Rectal smooth muscle tissue (tissue), 1 donor: ENCODE data around the gene TYROBP.

ENCODE experiments used
- H3K27ac ChIP-seq: one replicate; pipeline ENCODE4 v1.7.0; 2013; ENCODE audit warnings: low read depth, low read length, inconsistent platforms
- H3K27me3 ChIP-seq: one replicate; pipeline ENCODE4 v1.7.0; 2013; ENCODE audit warnings: low read length; ENCODE audit not compliant: control insufficient read depth, insufficient read depth
- H3K36me3 ChIP-seq: one replicate; pipeline ENCODE4 v1.7.0; 2013; ENCODE audit warnings: low read length; ENCODE audit not compliant: control insufficient read depth, insufficient read depth
- H3K4me1 ChIP-seq: one replicate; pipeline ENCODE4 v1.7.0; 2013; ENCODE audit warnings: low read length; ENCODE audit not compliant: control insufficient read depth, insufficient read depth
- H3K4me3 ChIP-seq: one replicate; pipeline ENCODE4 v1.7.0; 2013; ENCODE audit warnings: low read length
- H3K9ac ChIP-seq: one replicate; pipeline ENCODE4 v1.7.0; 2013; ENCODE audit warnings: low read length

TYROBP gene

GRCh38 chr19:35939307-35940077 lies 31.4 kb upstream of the TYROBP start:
- no peak overlapping the region for H3K9ac ChIP-seq
- no peak overlapping the region for H3K4me3 ChIP-seq
- no peaks in the 10 kb centered on the region for H3K4me1 ChIP-seq
- H3K27ac ChIP-seq, result no peak overlapping the region
- peaks cover 6% of the 10 kb centered on the region for H3K36me3 ChIP-seq
- no peaks in the 10 kb centered on the region for H3K27me3 ChIP-seq

GRCh38 chr19:35938282-35939224 lies 30.5 kb upstream of the TYROBP start:
- H3K4me1 ChIP-seq, result no peaks in the 10 kb centered on the region
- no peak overlapping the region for H3K27ac ChIP-seq
- no peaks in the 10 kb centered on the region for H3K27me3 ChIP-seq
- no peak overlapping the region for H3K9ac ChIP-seq
- peaks cover 6% of the 10 kb centered on the region for H3K36me3 ChIP-seq
- H3K4me3 ChIP-seq, result peak overlapping the region; percentile 65

DNA sequence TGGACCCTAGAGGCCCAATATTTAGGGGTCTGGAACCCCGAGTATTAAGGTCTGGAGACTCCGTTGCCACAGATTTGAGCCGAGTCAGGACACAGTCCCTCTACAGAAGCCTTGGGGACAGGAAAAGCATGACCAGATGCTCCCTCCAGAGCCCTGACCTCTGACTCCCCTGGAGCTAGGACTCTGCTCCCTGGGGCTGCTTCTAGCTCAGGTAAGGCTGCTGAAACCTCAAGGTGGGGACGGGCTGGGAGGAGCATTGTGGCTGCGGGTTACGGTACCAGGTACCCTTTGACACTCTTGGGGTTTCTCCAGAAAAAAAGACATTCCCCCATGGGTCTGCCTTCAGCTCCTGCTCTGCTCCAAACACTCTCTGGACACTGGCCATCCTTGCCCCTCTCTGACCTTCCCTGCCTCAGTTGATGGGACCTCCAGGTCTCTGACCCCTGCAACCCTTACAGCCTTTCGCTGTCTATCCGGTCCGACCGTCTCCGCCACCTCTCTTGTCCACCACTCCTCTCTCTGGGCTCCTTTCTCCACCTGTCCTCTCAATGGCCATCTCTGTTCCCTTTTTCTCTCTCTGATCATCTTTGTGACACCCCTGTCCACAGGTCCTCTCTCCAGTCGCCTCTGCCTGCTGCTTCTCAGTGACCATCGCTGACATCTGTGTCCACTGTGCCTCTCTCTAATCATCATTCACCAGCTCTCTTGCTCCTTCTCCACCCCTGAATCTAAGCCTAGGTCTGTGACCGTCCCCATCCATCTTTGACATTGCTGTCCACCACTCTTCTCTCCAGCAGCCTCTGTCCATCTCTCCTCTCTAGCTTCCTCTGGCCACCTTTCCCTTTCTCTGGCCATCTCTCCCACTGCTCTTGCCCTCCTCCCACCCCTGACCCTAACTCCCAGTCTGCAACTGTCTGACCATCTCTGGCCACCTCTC lies 29.5 kb upstream of the TYROBP start:
- Histone ChIP-seq H3K4me1 (no peaks in the 10 kb centered on the region), H3K27ac (no peak overlapping the region), H3K4me3 (peak overlapping the region; percentile 65)

DNA sequence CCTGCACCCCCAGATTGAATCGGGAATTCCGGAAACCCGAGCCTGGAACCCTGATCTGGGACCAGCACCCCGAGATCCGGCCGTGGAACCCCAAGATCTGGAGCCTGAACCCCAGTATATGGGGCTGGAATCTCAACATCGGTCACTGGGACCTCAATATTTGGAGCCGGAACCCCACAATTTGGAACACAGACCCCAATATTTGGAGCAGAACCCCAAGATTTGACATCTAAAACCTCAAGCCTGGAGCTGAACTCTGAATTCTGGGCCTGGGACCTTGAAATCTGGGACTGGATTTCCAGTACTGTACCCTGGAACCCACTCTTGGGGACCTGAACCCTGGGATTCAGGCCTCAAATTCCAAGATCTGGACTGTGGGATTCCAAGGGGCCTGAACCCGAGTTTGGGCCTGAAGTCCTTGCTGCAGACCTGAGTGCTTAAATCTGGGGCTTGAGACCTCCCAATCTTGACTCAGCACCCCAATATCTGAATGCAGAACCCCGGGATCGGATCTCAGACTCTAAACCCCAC lies 28.7 kb upstream of the TYROBP start:
- H3K4me1 ChIP-seq, result no peaks in the 10 kb centered on the region

More for the DNA sequence above, 29.5 kb upstream of the TYROBP start:
- Histone ChIP-seq H3K27me3 (no peaks in the 10 kb centered on the region), H3K9ac (no peak overlapping the region), H3K36me3 (peaks cover 6% of the 10 kb centered on the region)

DNA sequence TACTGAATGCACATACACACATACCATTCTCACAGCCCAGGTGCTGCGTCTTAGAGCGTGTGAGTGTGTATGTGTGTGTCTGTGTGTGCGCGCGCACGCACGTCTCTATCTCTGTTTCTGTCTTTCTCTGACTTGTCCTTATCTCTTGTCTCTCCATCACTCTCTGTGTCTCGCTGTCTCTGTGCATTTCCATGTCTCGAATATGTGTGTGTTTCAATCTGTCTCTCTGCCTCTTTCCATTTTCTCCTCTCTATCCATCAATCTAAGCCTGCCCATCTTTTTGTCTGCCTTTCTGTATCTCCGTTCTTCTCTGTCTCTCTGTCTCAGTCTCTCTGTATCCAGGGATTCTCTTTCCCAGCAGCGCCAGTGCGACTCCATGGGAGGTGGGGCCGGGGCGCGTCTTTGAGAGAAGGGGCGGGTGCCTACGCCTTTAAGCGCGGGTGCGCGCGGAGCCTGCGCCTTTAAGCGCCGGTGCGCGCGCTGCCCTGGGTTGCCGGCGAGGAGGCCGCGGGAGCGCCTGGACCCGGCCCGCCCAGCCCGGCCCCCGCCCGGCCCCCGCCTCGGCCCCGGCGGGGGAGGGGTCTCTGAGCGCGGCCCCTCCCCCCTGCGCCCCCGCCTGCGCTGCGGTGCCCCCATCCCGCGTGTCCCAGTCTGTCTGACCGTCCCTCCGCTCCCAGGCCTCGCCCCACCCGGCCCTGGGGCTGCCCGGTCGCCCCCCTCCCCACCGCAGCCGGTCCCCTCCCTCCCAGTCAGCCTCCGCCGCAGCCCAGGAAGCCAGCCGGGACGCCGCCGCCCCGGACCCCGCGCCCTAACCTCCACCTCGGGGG lies 28.0 kb upstream of the TYROBP start, which contains the start of gene LRFN3:
Gene LRFN3, plus strand, starts transcription at position 464 of the 827 bp plus-strand sequence. CDS start 3,052 bp downstream, outside the sequence.
- Histone ChIP-seq H3K9ac (peak within 1 kb of the TSS; percentile 4), H3K36me3 (peaks cover 4% of the 10 kb centered on the region), H3K27ac (peak within 1 kb of the TSS; percentile 63), H3K27me3 (no peaks in the 10 kb centered on the region), H3K4me3 (peak within 1 kb of the TSS; percentile 65), H3K4me1 (no peaks in the 10 kb centered on the region)

More for the DNA sequence above, 28.7 kb upstream of the TYROBP start:
- Histone ChIP-seq H3K36me3 (peaks cover 4% of the 10 kb centered on the region), H3K27me3 (no peaks in the 10 kb centered on the region), H3K9ac (no peak overlapping the region), H3K27ac (peak overlapping the region; percentile 63), H3K4me3 (peak overlapping the region; percentile 65)

GRCh38 chr19:35932291-35932936 lies 24.3 kb upstream of the TYROBP start:
- H3K36me3 ChIP-seq, result no peaks in the 10 kb centered on the region
- no peak overlapping the region for H3K9ac ChIP-seq
- H3K27me3 ChIP-seq, result no peaks in the 10 kb centered on the region
- no peak overlapping the region for H3K4me3 ChIP-seq
- H3K27ac ChIP-seq, result no peak overlapping the region
- H3K4me1 ChIP-seq, result no peaks in the 10 kb centered on the region

DNA sequence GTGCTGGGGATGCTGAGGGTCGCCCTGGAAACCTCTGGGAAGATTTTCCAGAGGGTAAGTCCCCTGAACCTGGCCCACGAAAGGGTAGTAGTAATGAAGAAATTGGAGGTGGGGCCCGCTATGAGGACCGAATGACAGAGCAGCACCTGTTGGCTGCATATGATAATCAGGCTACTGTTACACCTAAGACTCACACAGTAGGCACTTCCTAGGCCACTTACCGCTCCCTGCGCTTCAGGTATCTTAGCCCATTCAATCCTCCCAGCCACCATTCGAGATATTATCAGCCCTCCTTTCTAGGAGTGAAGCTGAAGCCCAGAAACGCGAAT lies 23.7 kb upstream of the TYROBP start:
- peak overlapping the region; percentile 2 for H3K4me3 ChIP-seq
- H3K4me1 ChIP-seq, result no peaks in the 10 kb centered on the region

DNA sequence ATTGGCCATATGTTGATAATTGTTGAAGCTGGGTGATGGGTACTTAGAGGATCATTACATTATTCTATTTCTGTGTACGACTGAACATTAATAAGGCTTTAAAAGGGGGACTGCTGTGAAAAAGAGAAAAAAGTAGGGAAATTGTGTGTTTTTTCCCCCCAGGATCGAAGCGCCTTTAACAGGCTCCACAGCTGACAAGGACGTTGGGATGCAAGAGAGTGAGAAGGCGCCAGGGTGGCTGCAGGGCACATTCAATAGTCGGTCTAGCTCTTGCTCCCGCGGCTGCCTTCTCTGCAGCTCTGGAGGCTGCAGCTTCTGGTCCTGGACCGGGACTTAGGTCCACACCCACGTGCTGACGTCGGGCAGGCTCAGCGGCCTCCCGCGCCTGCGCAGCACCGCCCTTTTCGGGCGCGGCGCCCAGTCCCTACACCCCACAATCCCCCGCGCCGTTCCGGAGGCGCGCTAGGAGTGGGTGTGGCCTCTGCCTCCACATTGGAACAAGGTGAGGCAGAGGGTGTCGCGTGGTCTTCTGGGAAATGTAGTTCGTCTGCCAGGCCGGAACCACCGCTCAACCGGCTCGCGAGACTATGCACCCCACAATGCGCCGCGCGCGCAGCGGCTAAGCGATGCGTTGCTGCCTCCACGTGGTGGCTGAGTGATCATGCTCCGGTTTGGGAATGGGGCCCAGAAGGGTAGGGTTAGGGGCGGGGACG lies 23.2 kb upstream of the TYROBP start:
- Histone ChIP-seq H3K4me3 (peak overlapping the region; percentile 19), H3K9ac (no peak overlapping the region), H3K27me3 (no peaks in the 10 kb centered on the region), H3K4me1 (no peaks in the 10 kb centered on the region), H3K36me3 (no peaks in the 10 kb centered on the region), H3K27ac (peak overlapping the region; percentile 16)

More for the DNA sequence above, 23.7 kb upstream of the TYROBP start:
- Histone ChIP-seq H3K27me3 (no peaks in the 10 kb centered on the region), H3K9ac (no peak overlapping the region), H3K36me3 (no peaks in the 10 kb centered on the region), H3K27ac (no peak overlapping the region)

- H3K9ac ChIP-seq, result no peak overlapping the region
- H3K36me3 ChIP-seq, result no peaks in the 10 kb centered on the region
- no peaks in the 10 kb centered on the region for H3K27me3 ChIP-seq
- H3K27ac ChIP-seq, result no peak overlapping the region
- no peaks in the 10 kb centered on the region for H3K4me1 ChIP-seq
- H3K4me3 ChIP-seq, result no peak overlapping the region
Observed at GRCh38 chr19:35929876-35930275, 21.8 kb upstream of the TYROBP start.

- Histone ChIP-seq H3K9ac (no peak overlapping the region), H3K4me1 (no peaks in the 10 kb centered on the region), H3K36me3 (no peaks in the 10 kb centered on the region), H3K27me3 (no peaks in the 10 kb centered on the region), H3K4me3 (no peak overlapping the region), H3K27ac (no peak overlapping the region)
Observed at GRCh38 chr19:35928507-35928906, 20.4 kb upstream of the TYROBP start.
